GM18502 (cell line): Measurements from ENCODE around the gene DGKI.

Source experiments
- ATAC-seq: cut with Tn5 transposase; IDR thresholded peaks from one replicate; pipeline ENCODE4 v1.9.1; 2021; ENCODE audit warnings: mild to moderate bottlenecking; ENCODE audit not compliant: unreplicated experiment, poor library complexity

Gene DGKI

DNA sequence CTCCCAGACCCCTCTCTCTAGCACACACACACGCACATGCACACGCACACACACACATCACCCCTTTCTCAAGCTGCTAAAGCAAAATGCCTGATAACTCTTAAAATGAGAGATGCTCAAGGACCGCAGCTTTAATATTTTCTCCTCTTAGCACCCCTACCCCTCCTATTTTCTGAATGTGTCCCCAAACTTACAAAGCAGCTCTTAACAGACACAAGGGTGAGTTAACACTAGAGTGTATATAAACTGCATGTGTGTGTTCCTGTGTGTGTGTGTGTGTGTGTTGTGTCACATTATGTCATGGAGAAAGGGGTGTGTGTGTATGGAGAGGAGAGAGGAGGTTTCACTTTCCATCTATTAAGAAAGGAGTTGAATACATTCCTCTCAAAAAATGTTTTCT lies 504.5 kb downstream of the DGKI start:
- no peak for ATAC-seq

DNA sequence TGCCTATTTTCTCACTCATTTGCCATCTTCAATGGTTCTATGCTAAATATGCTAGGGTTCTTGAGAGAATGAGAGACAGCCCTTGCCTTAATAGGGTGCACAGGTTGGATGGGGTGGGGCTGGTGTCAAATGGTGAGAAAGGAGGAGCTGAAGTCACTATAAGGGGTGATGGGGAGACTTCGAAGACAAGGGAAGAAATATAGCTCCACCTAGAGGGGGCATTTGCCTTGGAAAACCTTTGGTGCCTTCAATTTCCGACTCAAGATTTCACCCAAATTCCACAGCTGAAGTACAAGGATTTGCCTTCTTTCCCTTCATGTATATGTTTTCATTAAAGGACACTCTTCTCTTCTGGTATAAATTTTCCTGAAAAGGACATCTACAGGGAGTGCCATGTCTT lies 508.9 kb downstream of the DGKI start:
- ATAC-seq = no peak

- no peak for ATAC-seq
Observed at GRCh38 chr7:137335814-137336213, 511.0 kb downstream of the DGKI start.

DNA sequence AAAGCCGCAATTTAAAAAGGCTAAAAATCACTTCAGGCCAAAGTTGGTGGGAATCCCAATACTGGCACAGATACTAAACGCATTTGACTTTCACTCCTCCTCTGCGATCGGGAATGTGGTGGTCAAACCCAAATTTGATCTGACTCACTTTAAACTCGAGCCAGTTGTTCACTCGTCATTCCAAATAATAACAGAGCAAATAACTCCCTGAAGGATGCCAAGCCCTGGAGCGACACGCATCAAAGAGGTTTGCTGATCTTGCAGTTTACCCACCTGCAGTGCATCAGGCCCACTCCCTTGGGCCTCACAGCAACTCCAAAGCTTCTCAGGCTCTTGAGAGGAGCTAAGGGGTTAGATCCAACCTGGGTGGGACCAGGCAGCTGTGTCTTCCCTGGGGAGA lies 515.4 kb downstream of the DGKI start:
- ATAC-seq = no peak
